GM19240 (cell line): ENCODE results near the gene SLC7A1.

ENCODE experiments used
- DNase-seq: peaks from one replicate; pipeline ENCODE4 v3.0.0; 2011; ENCODE audit warnings: low spot score; ENCODE audit not compliant: insufficient read length

The SLC7A1 gene

GRCh38 chr13:29459813-29460355 lies 135.6 kb downstream of the SLC7A1 start:
- no peak for DNase-seq
